GM12872 (cell line): ENCODE data around the gene NTMT1.

ENCODE experiments used
- CTCF ChIP-seq: IDR thresholded peaks from 3 replicates; pipeline ENCODE4 v1.5.1; 2011; ENCODE audit warnings: low read depth, mild to moderate bottlenecking, low read length, moderate library complexity; ENCODE audit not compliant: insufficient read depth

Gene NTMT1

GRCh38 chr9:129679537-129679936, 53.6 kb downstream of the NTMT1 start:
- TF ChIP-seq CTCF, result no peak

GRCh38 chr9:129681924-129682323, 56.0 kb downstream of the NTMT1 start:
- TF ChIP-seq CTCF, result no peak

- TF ChIP-seq CTCF, result no peak
Observed at GRCh38 chr9:129682381-129682780, 56.4 kb downstream of the NTMT1 start.

- no peak for TF ChIP-seq CTCF
Observed at GRCh38 chr9:129685220-129685932, 59.4 kb downstream of the NTMT1 start.
